Measurements from ENCODE around the gene MAPT. TPM values are rescaled to one million over a fixed set of nuclear protein-coding genes. Genes with fewer than 3 reads are reported as not detected.

MAPT gene
- total and polyA plus RNA-seq, 2 of the 13 experiments (the other 11 are each of a cell fraction or from before 2014, with no cell fraction given), result 2.1 to 2.8 TPM

DNA sequence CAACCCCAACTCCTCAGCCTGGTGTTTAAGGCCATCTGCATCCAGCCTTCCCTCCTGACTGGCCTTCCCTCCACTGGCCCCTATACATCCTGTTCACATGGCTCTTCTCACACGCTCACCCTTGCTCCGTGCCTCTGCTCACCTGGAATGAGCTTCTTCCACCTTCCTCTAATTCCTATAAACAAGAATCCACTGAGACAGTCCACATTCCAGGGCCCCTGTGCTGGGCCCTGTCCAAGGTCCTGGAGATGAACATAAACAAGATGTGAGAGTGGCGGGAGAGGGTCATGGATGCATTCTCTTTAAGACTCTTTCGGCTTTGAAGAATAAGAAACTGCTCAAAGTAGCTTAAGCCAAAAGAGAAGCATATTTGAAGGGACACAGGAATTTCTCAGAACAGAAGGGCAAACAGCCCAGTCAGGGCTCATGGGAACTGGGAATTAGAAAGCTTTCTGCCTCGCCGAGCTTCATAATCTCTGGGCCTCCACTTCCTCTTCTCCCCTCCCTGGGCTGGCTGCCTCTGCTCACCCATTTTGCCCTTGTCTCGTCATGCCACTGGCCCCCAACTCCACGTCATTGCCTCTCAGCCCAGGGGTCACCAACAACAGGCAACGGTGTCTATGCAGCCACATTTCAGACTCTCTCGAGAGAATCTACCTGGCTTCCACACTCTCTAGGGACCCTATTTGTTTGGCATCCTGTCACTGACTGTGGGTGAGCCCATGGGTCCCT, 36.2 kb upstream of the MAPT start (continued):
- TF ChIP-seq ZNF614 (CRISPR knock-in tag; IDR thresholded peaks at IDR 0.05; ENCODE audit: borderline replicate concordance) (0 out of 2 replicates have a peak, but pooled peaks have one; percentile 43), FUBP1 (CRISPR knock-in tag; IDR thresholded peaks at IDR 0.05; ENCODE audit: borderline replicate concordance) (no peak), ZNF468 (CRISPR knock-in tag; IDR thresholded peaks at IDR 0.05) (no peak), YEATS2 (CRISPR knock-in tag; IDR thresholded peaks at IDR 0.05; ENCODE audit: borderline replicate concordance) (peak; percentile 56; the same call in 1 of the 2 replicates), HMG20B (CRISPR knock-in tag; conservative IDR thresholded peaks at IDR 0.05) (peak; percentile 70; the same call in 1 of the 2 replicates), ZNF510 (CRISPR knock-in tag; IDR thresholded peaks at IDR 0.05; ENCODE audit: low read depth) (no peak), ZNF563 (CRISPR knock-in tag; IDR thresholded peaks at IDR 0.05) (peak; percentile 63; the same call in 1 of the 2 replicates), ZNF7 (CRISPR knock-in tag; IDR thresholded peaks at IDR 0.05) (0 out of 2 replicates have a peak, but pooled peaks have one; percentile 33), ARHGAP35 (CRISPR knock-in tag; IDR thresholded peaks at IDR 0.05; ENCODE audit: borderline replicate concordance) (no peak), NCOA2 (CRISPR knock-in tag; IDR thresholded peaks at IDR 0.05) (peak; percentile 50; the same call in 1 of the 2 replicates), HDAC1 (CRISPR knock-in tag; IDR thresholded peaks at IDR 0.05) (no peak), MLXIP (CRISPR knock-in tag; IDR thresholded peaks at IDR 0.05; ENCODE audit: borderline replicate concordance) (peak; percentile 70; the same call in 1 of the 2 replicates), KLF13 (CRISPR knock-in tag; IDR thresholded peaks at IDR 0.05) (no peak), HES4 (CRISPR knock-in tag; IDR thresholded peaks at IDR 0.05; ENCODE audit: borderline replicate concordance) (peak; percentile 66; the same call in 1 of the 2 replicates), TMF1 (CRISPR knock-in tag; IDR thresholded peaks at IDR 0.05; ENCODE audit: low read depth) (peak; percentile 63; the same call in 1 of the 2 replicates), NFKBIZ (CRISPR knock-in tag; IDR thresholded peaks at IDR 0.05) (peak; percentile 86; the same call in 1 of the 2 replicates), POGZ (CRISPR knock-in tag; IDR thresholded peaks at IDR 0.05) (no peak), TBX2 (CRISPR knock-in tag; IDR thresholded peaks at IDR 0.05; ENCODE audit: borderline replicate concordance) (peak; percentile 45; the same call in 1 of the 2 replicates), RXRB (CRISPR knock-in tag; IDR thresholded peaks at IDR 0.05; ENCODE audit: borderline replicate concordance) (peak; percentile 60; the same call in 1 of the 2 replicates), ZBTB49 (CRISPR knock-in tag; IDR thresholded peaks at IDR 0.05; ENCODE audit: borderline replicate concordance) (peak; percentile 95)
- TF ChIP-seq, protein P1, sequence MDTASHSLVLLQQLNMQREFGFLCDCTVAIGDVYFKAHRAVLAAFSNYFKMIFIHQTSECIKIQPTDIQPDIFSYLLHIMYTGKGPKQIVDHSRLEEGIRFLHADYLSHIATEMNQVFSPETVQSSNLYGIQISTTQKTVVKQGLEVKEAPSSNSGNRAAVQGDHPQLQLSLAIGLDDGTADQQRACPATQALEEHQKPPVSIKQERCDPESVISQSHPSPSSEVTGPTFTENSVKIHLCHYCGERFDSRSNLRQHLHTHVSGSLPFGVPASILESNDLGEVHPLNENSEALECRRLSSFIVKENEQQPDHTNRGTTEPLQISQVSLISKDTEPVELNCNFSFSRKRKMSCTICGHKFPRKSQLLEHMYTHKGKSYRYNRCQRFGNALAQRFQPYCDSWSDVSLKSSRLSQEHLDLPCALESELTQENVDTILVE (CRISPR knock-in tag; IDR thresholded peaks at IDR 0.05), result peak; percentile 80; the same call in 1 of the 2 replicates

Measured in HepG2 (cell line).